Muscle of leg (tissue), 11 donors: Measurements from ENCODE around the gene C19orf73. TPM values are rescaled to one million over a fixed set of nuclear protein-coding genes. Genes with fewer than 3 reads are reported as not detected.

ENCODE experiments used
- DNase-seq: peaks from one replicate; pipeline ENCODE4 v3.0.0; 2013
- H3K27ac ChIP-seq: one replicate; pipeline ENCODE4 v1.5.1; 2013; ENCODE audit warnings: mild to moderate bottlenecking, low read length, control low read depth
- H3K27me3 ChIP-seq: one replicate; pipeline ENCODE4 v1.6.1; 2013; ENCODE audit warnings: low read length; ENCODE audit not compliant: control insufficient read depth, insufficient read depth
- H3K36me3 ChIP-seq: one replicate; pipeline ENCODE4 v1.6.1; 2013; ENCODE audit warnings: low read length; ENCODE audit not compliant: control insufficient read depth, insufficient read depth
- H3K4me1 ChIP-seq: one replicate; pipeline ENCODE4 v1.6.1; 2013; ENCODE audit warnings: low read length; ENCODE audit not compliant: control insufficient read depth, insufficient read depth
- H3K4me3 ChIP-seq: one replicate; pipeline ENCODE4 v1.5.1; 2013; ENCODE audit warnings: low read length, control low read depth
- H3K9me3 ChIP-seq: replicated peaks from 2 replicates; pipeline ENCODE4 v1.6.1; 2013; ENCODE audit warnings: low read depth, low read length; ENCODE audit not compliant: control insufficient read depth
- WGBS: methylation state at CpG from one replicate; pipeline ENCODE4 v1.1.5; 2013; ENCODE audit warnings: missing lambda C conversion rate; ENCODE audit not compliant: insufficient coverage; 5-methylcytosine and 5-hydroxymethylcytosine counted together
- polyA plus RNA-seq, 8 donors: library from polyadenylated mRNA; unstranded; fragments of 120-200 nt; gene quantifications; one replicate each; pipeline versions ENCODE4 v1.2.1 to v1.2.3, GENCODE V29; 2013; ENCODE audit warnings: inconsistent platforms in 1 of 8, low replicate concordance in 1 of 8; ENCODE audit not compliant: insufficient read length in 8 of 8, insufficient read depth in 1 of 8
- total RNA-seq: library from RNA; stranded (reverse); fragments of 120-200 nt; gene quantifications from one replicate; pipeline ENCODE4 v1.2.4, GENCODE V29; 2013

The C19orf73 gene
- total and polyA plus RNA-seq, 9 donors = 0.33 to 1.2 (median 0.69) TPM

DNA sequence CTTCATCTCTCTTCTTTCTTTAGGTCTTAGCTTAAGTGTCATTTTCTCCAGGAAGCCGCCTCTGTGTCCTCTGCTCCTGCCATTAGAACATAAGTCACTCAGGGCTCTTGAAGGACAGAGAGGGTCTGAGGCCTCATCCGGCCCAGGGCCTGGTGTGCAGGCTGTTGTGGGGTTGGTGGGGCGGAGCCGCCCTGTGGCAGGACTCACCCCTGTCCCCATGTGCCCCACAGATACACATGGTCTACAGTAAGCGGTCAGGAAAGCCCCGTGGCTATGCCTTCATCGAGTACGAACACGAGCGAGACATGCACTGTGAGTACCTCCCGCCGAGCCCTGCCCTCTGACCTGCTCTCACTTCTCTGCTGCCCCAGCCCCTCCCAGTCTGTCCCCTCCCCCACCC, 17.8 kb downstream of the C19orf73 start:
- Histone ChIP-seq H3K4me3 (no peak overlapping the region), H3K36me3 (peaks cover 95% of the 10 kb centered on the region), H3K4me1 (peaks cover 33% of the 10 kb centered on the region), H3K27ac (no peak overlapping the region), H3K27me3 (no peaks in the 10 kb centered on the region), H3K9me3 (no peaks in the 10 kb centered on the region)
- DNase-seq = no peak
- 77% methylated on average over 8 of the region's 12 CpGs for WGBS

DNA sequence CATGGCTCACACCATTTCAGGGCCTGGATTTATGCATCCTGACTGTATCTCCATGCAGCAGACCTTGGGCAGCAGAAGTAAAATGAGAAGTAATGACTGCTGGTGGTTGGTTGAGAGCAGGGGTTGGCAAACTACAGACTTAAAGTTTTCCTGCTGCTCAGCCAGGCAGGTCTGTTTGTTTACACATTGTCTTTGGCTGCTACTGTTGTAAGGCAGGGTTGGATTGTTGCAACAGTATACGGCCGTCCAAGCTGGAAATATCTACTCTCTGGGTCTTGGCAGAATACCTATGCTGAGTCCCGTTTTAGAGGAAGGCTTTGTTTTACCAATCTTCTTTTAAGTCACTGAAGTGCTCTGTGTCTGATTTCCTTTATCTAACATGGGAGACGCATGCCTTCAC, 20.1 kb downstream of the C19orf73 start:
- no peak overlapping the region for H3K4me3 ChIP-seq
- no peak overlapping the region for H3K27ac ChIP-seq
- WGBS = 79% methylated on average over 4 of the region's 4 CpGs
- DNase-seq = no peak
- H3K4me1 ChIP-seq = peaks cover 39% of the 10 kb centered on the region
- H3K36me3 ChIP-seq = peaks cover 77% of the 10 kb centered on the region
- no peaks in the 10 kb centered on the region for H3K9me3 ChIP-seq
- no peaks in the 10 kb centered on the region for H3K27me3 ChIP-seq

DNA sequence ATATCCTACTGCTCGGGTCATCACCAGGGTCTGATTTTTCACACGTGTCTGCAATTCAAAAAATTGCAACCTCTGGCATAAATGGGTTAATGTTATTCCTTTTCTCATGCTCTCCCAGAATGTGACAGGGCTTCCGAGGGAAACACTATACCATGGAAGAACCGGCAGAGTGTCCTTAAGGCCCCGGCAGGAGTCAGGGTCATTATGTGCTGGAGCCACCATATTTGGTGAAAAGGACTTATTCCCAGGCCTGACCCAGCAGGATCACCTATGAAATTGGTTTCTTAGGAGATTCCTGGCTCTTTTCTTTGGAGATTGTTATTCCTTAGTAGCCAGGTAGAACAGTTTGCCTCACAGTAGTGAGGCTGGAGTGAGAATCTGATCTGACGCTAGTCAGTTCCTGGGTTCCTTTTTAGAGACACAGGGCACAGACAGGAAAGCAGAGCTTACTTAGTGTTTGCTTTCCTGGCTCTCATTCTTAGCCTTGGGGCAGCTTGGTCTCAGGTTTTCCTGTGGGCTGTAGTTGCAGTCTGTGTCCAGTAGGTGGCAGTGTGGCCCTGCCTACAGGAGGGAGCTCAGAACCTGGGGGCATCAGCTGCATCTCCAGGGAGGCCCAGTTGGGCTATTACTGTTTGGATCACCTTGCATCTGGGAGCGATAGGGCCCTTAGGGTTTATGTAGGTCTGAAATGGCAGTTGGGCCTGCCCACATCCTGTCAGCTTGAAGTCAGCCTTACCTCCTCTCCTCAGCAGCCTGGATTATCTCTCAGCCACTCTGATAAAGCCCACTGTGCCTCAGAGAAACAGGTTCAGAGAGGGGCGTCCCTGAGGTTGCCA, 21.3 kb downstream of the C19orf73 start:
- Histone ChIP-seq H3K9me3 (no peaks in the 10 kb centered on the region), H3K36me3 (peaks cover 76% of the 10 kb centered on the region), H3K4me3 (no peak overlapping the region), H3K27me3 (no peaks in the 10 kb centered on the region), H3K4me1 (peaks cover 29% of the 10 kb centered on the region), H3K27ac (peak overlapping the region; percentile 29)
- peak; percentile 75 for DNase-seq
- WGBS = 30% methylated on average over 3 of the region's 8 CpGs

DNA sequence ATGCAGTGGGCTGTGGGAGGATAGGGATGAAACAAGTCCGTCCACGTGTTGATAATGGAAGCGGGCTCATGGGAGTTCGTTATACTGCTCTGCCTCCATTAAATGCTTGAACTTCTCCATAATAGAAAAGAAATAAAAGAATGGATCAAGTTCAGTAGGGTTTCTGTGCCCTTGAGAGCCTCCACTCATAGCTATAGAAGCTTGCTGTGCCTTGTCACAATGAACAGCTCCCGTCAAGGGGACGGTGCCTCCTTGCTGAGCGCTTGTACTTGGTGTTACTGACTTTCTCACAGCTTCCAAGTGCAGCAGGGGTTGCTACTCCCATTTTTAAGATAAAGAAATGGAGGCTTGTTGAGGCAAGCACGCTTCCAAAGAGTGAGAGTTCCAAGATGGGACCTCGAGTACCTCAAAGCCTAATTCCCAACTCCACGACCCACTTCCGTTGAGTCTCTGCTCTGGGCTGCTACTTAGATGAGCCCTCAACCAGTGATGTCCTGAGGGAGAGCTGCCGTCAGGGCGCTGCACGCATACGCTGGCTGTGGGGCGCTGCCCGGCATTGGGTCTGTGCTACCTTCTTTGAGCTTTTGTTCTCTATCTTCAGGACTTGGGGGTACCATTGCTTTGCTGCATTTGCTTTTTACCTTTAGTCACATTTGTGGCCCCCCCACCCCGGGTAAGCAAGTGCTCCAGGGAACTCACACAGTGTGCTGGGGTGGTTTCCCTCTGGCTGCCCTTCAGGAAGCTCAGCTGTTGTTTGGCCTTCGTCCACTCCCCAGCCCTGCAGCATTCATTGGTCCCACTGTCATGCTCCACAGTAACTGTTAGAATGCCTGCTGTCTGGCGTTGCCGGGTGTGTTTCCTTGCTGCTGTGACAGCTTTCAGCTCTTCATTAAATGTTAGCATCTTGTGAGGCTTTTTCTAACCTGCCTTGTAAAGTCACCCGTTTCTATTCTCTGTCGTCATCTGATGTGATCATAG, 24.1 kb downstream of the C19orf73 start:
- H3K4me3 ChIP-seq = no peak overlapping the region
- DNase-seq = peak; percentile 76
- peak overlapping the region; percentile 62 for H3K27ac ChIP-seq
- H3K4me1 ChIP-seq = peaks cover 29% of the 10 kb centered on the region
- H3K9me3 ChIP-seq = no peaks in the 10 kb centered on the region
- H3K36me3 ChIP-seq = peaks cover 73% of the 10 kb centered on the region
- no peaks in the 10 kb centered on the region for H3K27me3 ChIP-seq
- WGBS = 69% methylated on average over 11 of the region's 23 CpGs

DNA sequence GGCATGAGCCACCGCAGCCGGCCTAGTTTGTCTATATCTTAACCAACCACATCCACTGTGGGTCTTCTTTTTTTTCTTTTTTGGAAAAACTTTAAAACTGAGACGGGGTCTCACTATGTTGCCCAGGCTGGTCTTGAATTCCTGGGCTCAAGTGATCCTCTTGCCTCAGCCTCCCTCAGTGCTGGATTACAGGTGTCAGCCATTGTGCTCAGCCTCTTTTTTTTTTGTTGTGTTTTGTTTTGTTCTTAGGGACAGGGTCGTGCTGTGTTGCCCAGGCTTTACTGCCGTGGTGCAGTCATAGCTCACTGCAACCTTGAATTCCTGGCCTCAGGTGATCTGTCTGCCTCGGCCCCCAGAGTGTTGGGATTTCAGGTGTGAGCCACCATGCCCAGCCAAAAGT, 26.3 kb downstream of the C19orf73 start:
- peaks cover 64% of the 10 kb centered on the region for H3K36me3 ChIP-seq
- 89% methylated on average over 4 of the region's 6 CpGs for WGBS
- peaks cover 25% of the 10 kb centered on the region for H3K4me1 ChIP-seq

DNA sequence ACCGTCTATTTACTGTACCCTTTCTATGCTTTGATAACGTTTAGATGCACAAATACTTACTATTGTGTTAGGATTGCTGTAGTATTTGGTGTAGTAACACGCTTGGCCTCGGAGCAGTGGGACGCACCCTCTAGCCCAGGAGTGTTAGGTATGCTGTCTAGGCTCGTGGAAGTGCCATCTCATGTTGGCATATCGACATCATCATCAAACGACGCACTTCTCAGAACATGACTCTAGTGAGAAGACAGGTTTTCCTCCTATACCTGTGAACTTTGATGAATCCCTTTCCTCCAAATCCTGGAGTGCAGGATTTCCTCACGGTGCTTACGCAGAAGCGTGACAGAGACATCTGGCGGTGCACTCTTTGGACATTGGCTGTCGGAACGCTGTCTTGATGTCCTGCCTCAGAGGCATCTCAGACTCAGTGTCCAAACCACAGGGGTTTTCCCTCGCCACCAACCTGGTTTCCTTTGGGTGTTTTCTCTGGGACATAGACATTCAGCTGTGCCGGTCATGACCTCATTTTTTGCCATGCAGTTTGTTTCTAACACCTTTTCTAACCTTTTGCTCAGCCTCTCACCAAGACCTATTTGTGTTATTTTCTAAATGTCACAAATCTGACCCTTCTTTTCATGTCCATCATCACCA, 27.4 kb downstream of the C19orf73 start:
- Histone ChIP-seq H3K9me3 (no peaks in the 10 kb centered on the region), H3K27me3 (no peaks in the 10 kb centered on the region), H3K27ac (no peak overlapping the region), H3K4me3 (no peak overlapping the region), H3K36me3 (peaks cover 62% of the 10 kb centered on the region), H3K4me1 (peaks cover 25% of the 10 kb centered on the region)
- 96% methylated on average over 15 of the region's 17 CpGs for WGBS
- DNase-seq = no peak

More for the DNA sequence above, 26.3 kb downstream of the C19orf73 start:
- no peaks in the 10 kb centered on the region for H3K27me3 ChIP-seq
- H3K4me3 ChIP-seq = no peak overlapping the region
- no peaks in the 10 kb centered on the region for H3K9me3 ChIP-seq
- no peak overlapping the region for H3K27ac ChIP-seq
- no peak for DNase-seq

DNA sequence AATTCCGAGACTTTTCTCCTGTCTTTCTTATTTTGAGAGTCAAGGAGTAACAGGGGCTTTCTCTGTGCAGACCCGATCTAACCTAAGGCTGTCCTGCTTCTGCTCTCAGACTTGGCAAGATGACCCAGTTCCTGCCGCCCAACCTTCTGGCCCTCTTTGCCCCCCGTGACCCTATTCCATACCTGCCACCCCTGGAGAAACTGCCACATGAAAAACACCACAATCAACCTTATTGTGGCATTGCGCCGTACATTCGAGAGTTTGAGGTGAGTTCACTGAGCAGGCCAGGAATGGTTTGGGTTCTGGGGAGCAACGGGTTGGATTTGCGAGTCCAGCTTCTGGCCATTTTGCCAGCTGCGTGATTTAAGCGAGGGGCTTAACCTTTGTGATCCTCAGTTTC, 32.6 kb downstream of the C19orf73 start:
- no peaks in the 10 kb centered on the region for H3K9me3 ChIP-seq
- peak overlapping the region; percentile 98 for H3K27ac ChIP-seq
- WGBS = 63% methylated on average over 5 of the region's 11 CpGs
- H3K36me3 ChIP-seq = peaks cover 35% of the 10 kb centered on the region
- peaks cover 4% of the 10 kb centered on the region for H3K27me3 ChIP-seq
- H3K4me1 ChIP-seq = peaks cover 21% of the 10 kb centered on the region
- DNase-seq = no peak
- peak overlapping the region; percentile 100 for H3K4me3 ChIP-seq

DNA sequence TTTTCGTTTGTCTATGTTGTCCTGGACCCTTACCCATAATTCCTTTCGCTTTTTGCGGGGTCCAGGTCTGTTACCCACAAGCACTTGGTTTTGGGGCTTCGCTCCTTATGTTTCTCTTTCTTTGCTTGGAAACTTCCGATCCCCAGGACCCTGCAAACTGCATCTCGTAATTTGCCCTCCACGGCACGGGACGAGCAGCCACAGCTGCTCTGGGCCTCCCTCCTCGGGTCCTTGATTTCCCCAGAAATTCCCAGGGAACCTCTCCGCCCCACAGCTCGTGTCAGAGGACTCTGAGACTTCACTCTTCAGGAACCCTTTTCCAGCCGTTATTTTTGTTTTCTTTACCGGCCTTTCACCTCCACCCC, 33.1 kb downstream of the C19orf73 start:
- 0% methylated on average over 14 of the region's 14 CpGs for WGBS
- DNase-seq = no peak
- Histone ChIP-seq H3K27ac (peak overlapping the region; percentile 98), H3K36me3 (peaks cover 32% of the 10 kb centered on the region), H3K4me1 (peaks cover 21% of the 10 kb centered on the region), H3K4me3 (peak overlapping the region; percentile 100), H3K27me3 (peaks cover 4% of the 10 kb centered on the region), H3K9me3 (no peaks in the 10 kb centered on the region)

DNA sequence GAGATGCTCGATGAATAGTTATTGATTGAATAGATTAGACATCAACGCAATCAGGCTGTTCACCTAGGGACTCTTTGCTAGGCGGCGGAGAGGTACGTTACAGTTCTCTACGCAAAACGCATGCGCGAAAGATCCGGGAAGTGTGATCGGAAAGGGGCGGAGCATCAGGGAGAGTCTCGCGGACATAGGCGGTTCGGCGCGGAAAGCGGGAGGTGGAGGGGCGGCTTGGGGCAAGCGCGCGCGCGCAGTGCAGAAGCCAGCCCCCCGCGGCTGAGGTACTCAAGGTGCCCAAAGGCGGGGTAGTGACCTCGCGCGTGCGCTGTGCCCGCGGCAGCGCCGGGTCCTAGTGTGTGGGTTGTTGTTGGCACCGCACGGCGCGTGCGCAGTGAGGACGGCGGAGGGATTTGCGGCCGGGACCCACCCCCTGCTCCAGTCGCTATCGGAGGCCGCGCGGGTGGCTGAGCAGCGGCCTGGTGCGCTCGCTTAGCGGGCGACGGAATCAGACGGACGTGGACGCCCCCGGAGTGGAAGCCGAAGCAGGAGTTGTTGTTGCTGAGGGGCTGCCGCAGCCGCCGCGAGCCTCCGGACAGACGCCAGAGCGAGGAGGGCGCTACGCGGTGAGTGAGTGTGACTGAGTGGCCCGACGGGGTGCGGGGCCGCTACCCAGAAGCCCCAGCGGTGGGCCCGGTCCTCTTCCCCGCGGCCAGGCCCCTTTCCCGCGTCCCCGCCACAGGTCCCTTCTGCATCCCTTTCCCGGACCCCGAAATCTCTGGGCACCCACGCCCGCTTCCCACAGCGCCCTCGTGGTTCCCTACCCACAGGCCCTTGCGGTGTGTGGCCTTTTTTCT, 33.7 kb downstream of the C19orf73 start, which contains the start of gene SNRNP70:
SNRNP70 (plus strand) TSS at position 432 of the 848 bp plus-strand sequence. CDS start 964 bp downstream, outside the sequence.
- under 1% methylated on average over 89 of the region's 89 CpGs for WGBS
- peak; percentile 100 for DNase-seq
- peaks cover 26% of the 10 kb centered on the region for H3K36me3 ChIP-seq
- peaks cover 4% of the 10 kb centered on the region for H3K27me3 ChIP-seq
- peak within 1 kb of the TSS; percentile 98 for H3K27ac ChIP-seq
- peak within 1 kb of the TSS; percentile 100 for H3K4me3 ChIP-seq
- no peaks in the 10 kb centered on the region for H3K9me3 ChIP-seq
- peaks cover 21% of the 10 kb centered on the region for H3K4me1 ChIP-seq
